Jurkat, Clone E6-1 (cell line): ENCODE results near the gene ERFL.
A peak's percentile ranks its signal among the peaks of the same experiment; 100 is the strongest.

ENCODE experiments used
- DNase-seq: peaks from one replicate; pipeline ENCODE4 v3.0.0-alpha.2; 2011; ENCODE audit warnings: low read depth, low spot score
- H3K4me3 ChIP-seq: 2 replicates; pipeline ENCODE4 v1.5.1; 2011; ENCODE audit warnings: mild to moderate bottlenecking, low read length, control low read depth, moderate library complexity

ERFL gene

DNA sequence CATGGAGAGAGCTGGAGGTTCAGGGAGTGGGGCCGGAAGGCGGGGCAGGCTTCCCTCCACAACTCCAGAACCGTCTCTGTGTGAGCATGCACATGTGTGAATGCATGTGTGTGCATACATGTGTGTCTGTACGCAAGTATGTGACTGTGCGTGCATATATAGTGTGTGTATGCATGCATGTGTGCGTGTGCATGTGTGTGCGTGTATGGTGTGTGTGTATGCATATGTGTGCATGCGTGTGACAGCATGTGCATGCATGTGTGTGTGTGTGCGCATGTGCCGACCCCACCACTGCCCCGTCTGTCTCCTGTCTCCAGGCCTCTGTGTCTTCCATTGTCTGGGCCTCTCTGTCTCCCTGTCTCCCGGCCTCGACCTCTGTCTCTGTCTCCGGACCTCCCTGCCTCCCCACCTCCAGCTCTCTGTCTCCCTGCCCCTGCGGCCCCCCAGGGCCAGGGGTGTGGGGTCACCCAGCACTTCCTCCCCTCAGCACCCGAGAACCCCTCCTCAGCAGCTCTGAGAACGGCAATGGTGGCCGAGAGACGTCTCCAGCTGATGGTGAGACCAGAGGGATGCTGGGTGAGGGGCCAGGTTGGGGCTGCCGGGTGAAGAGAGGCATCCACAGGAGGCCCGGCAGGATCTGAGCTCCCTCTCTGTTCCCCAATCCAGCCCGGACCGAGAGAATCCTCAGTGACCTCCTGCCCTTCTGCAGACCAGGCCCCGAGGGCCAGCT is 22.8 kb downstream of the ERFL start:
- DNase-seq: no peak
- no peak overlapping the region for H3K4me3 ChIP-seq

DNA sequence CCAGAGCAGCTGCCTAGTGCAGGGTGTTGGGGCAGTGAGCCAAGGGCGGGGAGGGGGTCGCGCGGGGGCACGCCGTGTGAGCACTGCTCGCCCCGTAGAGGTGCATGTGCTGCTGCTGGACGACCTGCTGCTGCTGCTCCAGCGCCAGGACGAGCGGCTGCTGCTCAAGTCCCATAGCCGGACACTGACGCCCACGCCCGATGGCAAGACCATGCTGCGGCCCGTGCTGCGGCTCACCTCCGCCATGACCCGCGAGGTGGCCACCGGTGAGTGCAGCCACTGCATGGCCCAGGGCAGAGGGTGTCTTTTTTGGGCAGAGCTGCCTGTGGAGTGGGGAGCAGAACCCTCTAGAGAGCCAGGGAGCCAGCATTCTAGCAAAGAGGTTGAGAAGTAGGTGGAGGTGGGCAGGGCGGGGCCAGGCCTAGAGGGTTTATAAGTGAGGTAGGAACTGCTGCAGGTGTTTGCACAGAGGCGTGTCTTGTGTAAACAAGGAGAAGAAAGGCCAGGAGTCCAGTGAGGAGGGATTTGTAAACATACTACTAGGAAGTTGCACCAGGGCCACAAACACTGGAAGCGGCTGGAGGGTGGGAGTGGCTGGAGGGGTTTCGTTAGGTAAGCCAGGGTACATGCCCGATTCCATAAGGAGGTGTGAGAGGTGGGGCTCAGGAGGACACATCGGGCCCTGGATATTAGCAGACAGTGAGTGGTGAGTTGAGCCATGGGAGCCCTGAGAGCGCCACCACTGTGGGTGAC is 24.0 kb downstream of the ERFL start:
- H3K4me3 ChIP-seq: no peak overlapping the region
- no peak for DNase-seq

- DNase-seq: no peak
- no peak overlapping the region for H3K4me3 ChIP-seq
Measured at GRCh38 chr19:41903193-41903953, 24.9 kb downstream of the ERFL start.

GRCh38 chr19:41902594-41902993 is 25.7 kb downstream of the ERFL start:
- no peak for DNase-seq
- no peak overlapping the region for H3K4me3 ChIP-seq

DNA sequence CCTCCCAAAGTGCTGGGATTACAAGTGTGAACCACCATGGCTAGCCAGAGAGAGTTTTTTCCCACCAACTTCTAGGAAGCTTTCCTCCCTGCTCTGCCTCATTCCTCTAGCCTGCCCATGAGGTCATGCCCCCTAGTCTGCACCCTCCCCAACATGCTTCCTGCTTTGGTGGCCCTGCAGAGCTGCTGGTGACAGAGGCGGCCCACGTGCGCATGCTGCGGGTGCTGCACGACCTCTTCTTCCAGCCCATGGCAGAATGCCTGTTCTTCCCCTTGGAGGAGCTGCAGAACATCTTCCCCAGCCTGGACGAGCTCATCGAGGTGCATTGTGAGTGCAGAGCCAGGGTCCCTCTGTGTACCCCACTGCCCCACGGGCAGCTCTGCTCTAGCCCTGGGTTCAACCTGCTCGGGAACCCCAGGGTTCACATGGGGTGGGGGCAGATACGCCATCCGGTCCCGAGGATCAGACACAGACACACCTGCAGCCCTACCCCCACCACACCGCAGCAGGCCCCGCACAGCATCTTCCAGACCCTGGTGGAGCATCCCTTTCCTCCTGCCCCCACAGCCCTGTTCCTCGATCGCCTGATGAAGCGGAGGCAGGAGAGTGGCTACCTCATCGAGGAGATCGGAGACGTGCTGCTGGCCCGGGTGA is 26.4 kb downstream of the ERFL start:
- no peak for DNase-seq
- H3K4me3 ChIP-seq: no peak overlapping the region

DNA sequence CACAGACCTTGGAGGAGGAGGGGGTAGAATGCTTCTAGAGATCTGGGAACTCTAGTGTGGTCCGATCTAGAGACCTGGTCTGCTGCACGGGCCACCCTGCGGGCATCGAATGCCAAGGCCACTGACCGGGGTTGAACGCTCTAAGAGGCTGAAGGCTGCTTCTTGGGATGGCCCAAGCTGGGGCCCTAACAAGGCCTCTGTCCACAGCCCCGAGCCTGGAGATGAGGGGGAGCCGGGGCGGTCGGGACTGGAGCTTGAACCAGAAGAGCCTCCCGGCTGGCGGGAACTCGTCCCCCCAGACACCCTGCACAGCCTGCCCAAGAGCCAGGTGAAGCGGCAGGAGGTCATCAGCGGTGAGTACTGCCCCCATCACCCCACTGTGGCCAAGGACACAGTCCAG is 30.0 kb downstream of the ERFL start:
- no peak for DNase-seq
- H3K4me3 ChIP-seq: no peak overlapping the region

DNA sequence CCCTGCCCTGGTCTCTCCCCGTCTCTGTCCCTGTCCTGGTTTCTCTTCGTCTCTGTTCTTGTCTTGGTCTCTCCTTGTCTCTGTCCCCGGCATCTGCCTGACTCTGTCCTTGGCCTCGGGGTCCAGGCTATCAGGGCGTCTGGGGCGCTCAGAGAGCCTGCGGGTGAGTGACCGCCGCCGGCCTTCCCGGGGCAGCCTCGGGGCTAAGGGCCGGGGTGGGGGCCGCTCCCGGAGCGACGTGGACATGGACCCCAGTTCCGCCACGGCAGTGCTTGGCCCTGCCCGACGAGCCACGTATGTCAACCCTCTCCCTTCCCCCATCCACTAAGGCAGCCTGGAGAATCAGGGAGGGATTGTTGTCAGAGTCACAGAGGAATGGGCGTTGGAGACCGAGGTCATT is 30.4 kb downstream of the ERFL start:
- no peak overlapping the region for H3K4me3 ChIP-seq
- no peak for DNase-seq

- DNase-seq: no peak
- H3K4me3 ChIP-seq: no peak overlapping the region
Measured at GRCh38 chr19:41897181-41897580, 31.1 kb downstream of the ERFL start.

DNA sequence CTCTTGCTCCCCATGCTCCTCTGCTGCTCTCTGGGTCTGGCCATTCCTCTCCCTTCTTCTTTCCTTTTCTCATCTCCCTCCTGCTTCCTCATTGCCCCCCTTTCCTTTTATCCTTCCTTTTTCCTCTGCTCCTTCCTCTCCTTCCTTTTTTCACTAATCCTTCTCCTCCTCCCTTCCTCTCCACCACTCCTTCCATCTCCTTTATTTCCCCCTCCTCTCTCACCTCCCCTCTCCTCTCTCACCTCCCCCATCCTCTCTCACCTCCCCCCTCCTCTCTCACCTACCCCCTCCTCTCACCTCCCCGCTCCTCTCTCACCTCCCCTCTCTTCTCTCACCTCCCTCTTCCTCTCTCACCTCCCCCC is 31.7 kb downstream of the ERFL start:
- H3K4me3 ChIP-seq: no peak overlapping the region
- DNase-seq: no peak

- no peak overlapping the region for H3K4me3 ChIP-seq
- DNase-seq: no peak
Measured at GRCh38 chr19:41895745-41896580, 32.3 kb downstream of the ERFL start.

GRCh38 chr19:41894350-41894749 is 33.9 kb downstream of the ERFL start:
- no peak overlapping the region for H3K4me3 ChIP-seq
- no peak for DNase-seq

- peak; percentile 48 for DNase-seq
- no peak overlapping the region for H3K4me3 ChIP-seq
Measured at GRCh38 chr19:41893899-41894298, 34.4 kb downstream of the ERFL start.

GRCh38 chr19:41892173-41892902 is 35.9 kb downstream of the ERFL start:
- no peak for DNase-seq
- H3K4me3 ChIP-seq: no peak overlapping the region

DNA sequence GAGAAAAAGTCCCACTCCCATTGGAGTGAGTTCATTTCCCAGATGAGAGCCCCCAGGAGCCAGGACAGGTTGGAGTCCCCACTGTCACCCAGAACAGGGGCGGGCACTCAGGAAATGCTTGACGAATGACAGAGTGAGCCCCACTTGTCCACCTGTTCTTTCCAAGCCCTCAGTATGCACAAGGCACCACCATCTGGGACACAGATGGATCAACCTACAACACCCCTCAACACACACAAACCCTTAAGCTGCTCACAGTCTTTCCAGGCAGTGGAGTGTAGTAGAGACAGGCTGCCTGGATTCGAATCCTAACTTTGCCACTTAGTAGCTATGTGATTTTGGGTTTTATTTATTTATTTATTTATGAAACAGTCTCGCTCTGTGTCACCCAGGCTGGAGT is 37.3 kb downstream of the ERFL start:
- H3K4me3 ChIP-seq: no peak overlapping the region
- no peak for DNase-seq

GRCh38 chr19:41889896-41890295 is 38.4 kb downstream of the ERFL start:
- DNase-seq: no peak
- no peak overlapping the region for H3K4me3 ChIP-seq

GRCh38 chr19:41888926-41889325 is 39.3 kb downstream of the ERFL start:
- no peak for DNase-seq
- no peak overlapping the region for H3K4me3 ChIP-seq

DNA sequence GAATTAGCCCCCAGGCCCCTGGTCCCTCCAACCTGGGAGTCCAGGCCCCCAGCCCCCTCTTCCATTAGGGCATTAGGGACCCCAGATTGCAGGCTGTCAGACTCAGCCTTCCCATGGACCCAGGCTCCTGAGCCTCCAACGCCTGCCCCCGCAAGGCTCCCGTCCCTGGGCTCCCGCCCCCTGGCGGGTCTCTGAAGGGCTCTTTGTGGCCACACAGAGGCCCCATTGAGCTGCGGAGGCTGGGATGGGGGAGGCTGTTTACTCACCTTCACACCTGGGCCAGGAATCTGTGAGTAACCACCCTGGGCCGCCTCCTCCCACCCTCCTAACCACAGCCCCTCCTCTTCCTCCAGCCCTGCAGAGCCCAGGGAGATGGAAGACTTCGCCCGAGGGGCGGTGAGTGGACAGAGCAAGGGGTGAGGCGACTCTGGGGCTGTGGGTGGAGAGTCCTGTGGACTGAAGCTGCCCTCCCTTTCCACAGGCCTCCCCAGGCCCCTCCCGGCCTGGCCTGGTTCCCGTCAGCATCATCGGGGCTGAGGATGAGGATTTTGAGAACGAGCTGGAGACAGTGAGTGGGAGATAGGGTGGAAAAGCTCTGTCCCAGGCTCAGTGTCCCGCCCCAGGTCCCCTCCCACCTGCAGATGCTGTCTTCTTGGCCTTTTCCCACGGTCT is 40.4 kb downstream of the ERFL start:
- H3K4me3 ChIP-seq: peak overlapping the region; percentile 60

More for the DNA sequence above, 40.4 kb downstream of the ERFL start:
- DNase-seq: peak; percentile 79
